Breast epithelium (tissue), 3 donors: ENCODE measurements around the gene PLAC1.

ENCODE experiments used
- POLR2AphosphoS5 ChIP-seq, 3 donors: sonication (generic); formaldehyde crosslinking; IDR thresholded peaks; one replicate each; pipeline ENCODE4 v1.6.1; 2017; ENCODE audit warnings: antibody characterized with exemption in 3 of 3
- TF ChIP-seq, protein P1 (sequence below), 3 donors: fragments of 450-650 bp; IDR thresholded peaks; one replicate each; pipeline ENCODE4 v1.5.1; 2016 to 2017; ENCODE audit warnings: antibody characterized with exemption in 3 of 3, mild to moderate bottlenecking in 3 of 3, moderate library complexity in 3 of 3

GRCh38 chrX:134633832-134634231 is 24.4 kb downstream of the PLAC1 start:
- TF ChIP-seq, protein P1, sequence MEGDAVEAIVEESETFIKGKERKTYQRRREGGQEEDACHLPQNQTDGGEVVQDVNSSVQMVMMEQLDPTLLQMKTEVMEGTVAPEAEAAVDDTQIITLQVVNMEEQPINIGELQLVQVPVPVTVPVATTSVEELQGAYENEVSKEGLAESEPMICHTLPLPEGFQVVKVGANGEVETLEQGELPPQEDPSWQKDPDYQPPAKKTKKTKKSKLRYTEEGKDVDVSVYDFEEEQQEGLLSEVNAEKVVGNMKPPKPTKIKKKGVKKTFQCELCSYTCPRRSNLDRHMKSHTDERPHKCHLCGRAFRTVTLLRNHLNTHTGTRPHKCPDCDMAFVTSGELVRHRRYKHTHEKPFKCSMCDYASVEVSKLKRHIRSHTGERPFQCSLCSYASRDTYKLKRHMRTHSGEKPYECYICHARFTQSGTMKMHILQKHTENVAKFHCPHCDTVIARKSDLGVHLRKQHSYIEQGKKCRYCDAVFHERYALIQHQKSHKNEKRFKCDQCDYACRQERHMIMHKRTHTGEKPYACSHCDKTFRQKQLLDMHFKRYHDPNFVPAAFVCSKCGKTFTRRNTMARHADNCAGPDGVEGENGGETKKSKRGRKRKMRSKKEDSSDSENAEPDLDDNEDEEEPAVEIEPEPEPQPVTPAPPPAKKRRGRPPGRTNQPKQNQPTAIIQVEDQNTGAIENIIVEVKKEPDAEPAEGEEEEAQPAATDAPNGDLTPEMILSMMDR (IDR thresholded peaks at IDR 0.05): no peak
- TF ChIP-seq POLR2AphosphoS5 (IDR thresholded peaks at IDR 0.05): no peak
